Stimulated activated CD8-positive, alpha-beta memory T cell treated with anti-CD3 and anti-CD28 coated beads, Interleukin-12 subunit alpha, Interleukin-12 subunit beta, amount 100 ng/mL, for 24 hours (primary cell): ENCODE measurements around the gene ARHGAP24.
"Not testable (repeated sequence)": the region's sequence is repeated elsewhere in the genome, so short reads cannot be mapped to it uniquely, and the experiment has no call there.

ENCODE experiments used
- DNase-seq: peaks from one replicate; pipeline ENCODE4 v3.0.0-alpha.2; 2020; ENCODE audit errors: extremely low read depth

Gene ARHGAP24

GRCh38 chr4:85956293-85956945, 481.5 kb downstream of the ARHGAP24 start:
- DNase-seq = no peak

GRCh38 chr4:85961887-85962286, 486.9 kb downstream of the ARHGAP24 start:
- no peak for DNase-seq

GRCh38 chr4:85963231-85963630, 488.3 kb downstream of the ARHGAP24 start:
- no peak for DNase-seq

GRCh38 chr4:85964298-85964697, 489.3 kb downstream of the ARHGAP24 start:
- no peak for DNase-seq

GRCh38 chr4:85965017-85965416, 490.1 kb downstream of the ARHGAP24 start:
- DNase-seq = not testable (repeated sequence)

- no peak for DNase-seq
Measured at GRCh38 chr4:85965529-85965928, 490.6 kb downstream of the ARHGAP24 start.

GRCh38 chr4:85966373-85966772, 491.4 kb downstream of the ARHGAP24 start:
- DNase-seq = no peak

- DNase-seq = no peak
Measured at GRCh38 chr4:85967872-85968271, 492.9 kb downstream of the ARHGAP24 start.

- no peak for DNase-seq
Measured at GRCh38 chr4:85968945-85969819, 494.2 kb downstream of the ARHGAP24 start.

GRCh38 chr4:85970535-85970934, 495.6 kb downstream of the ARHGAP24 start:
- DNase-seq = no peak

- DNase-seq = no peak
Measured at GRCh38 chr4:85979276-85979675, 504.3 kb downstream of the ARHGAP24 start.

- no peak for DNase-seq
Measured at GRCh38 chr4:85986266-85986665, 511.3 kb downstream of the ARHGAP24 start.

- DNase-seq = no peak
Measured at GRCh38 chr4:85993641-85994040, 518.7 kb downstream of the ARHGAP24 start.

- no peak for DNase-seq
Measured at GRCh38 chr4:85994576-85994975, 519.6 kb downstream of the ARHGAP24 start.

GRCh38 chr4:85995361-85995760, 520.4 kb downstream of the ARHGAP24 start:
- DNase-seq = no peak

GRCh38 chr4:86001591-86001990, 526.6 kb downstream of the ARHGAP24 start:
- DNase-seq = no peak

- DNase-seq = no peak
Measured at GRCh38 chr4:86004030-86004429, 529.1 kb downstream of the ARHGAP24 start.

- DNase-seq = no peak
Measured at GRCh38 chr4:86006057-86006456, 531.1 kb downstream of the ARHGAP24 start.

- DNase-seq = no peak
Measured at GRCh38 chr4:86007042-86007441, 532.1 kb downstream of the ARHGAP24 start.

- no peak for DNase-seq
Measured at GRCh38 chr4:86011117-86011516, 536.2 kb downstream of the ARHGAP24 start.

- no peak for DNase-seq
Measured at GRCh38 chr4:86013621-86014020, 538.7 kb downstream of the ARHGAP24 start.

GRCh38 chr4:86014599-86014998, 539.6 kb downstream of the ARHGAP24 start:
- no peak for DNase-seq
